Adrenal gland (tissue), 12 donors: Measurements from ENCODE around the gene CEACAM3. TPM values are rescaled to one million over a fixed set of nuclear protein-coding genes. Genes with fewer than 3 reads are reported as not detected.
A peak's percentile ranks its signal among the peaks of the same experiment; 100 is the strongest.

Source experiments
- DNase-seq, 7 donors: peaks; one replicate each; pipeline ENCODE4 v3.0.0-alpha.2; 2019 to 2020
- H3K27ac ChIP-seq, 5 donors: fragments of 200-600 bp; sonication (generic) in 4 of 5; 1 replicate in 3 of 5; 2 replicates in 2 of 5; pipeline versions ENCODE4 v1.5.1 to v1.8.0; 2016 to 2020; ENCODE audit warnings: mild to moderate bottlenecking in 1 of 5
- H3K27me3 ChIP-seq: fragments of 200-600 bp; 2 replicates; pipeline ENCODE4 v1.8.0; 2021
- H3K36me3 ChIP-seq, 2 donors: fragments of 200-600 bp; replicated peaks in 1 of 2; 1 replicate in 1 of 2; 2 replicates in 1 of 2; pipeline versions ENCODE4 v1.5.1 to v1.8.0; 2018 to 2022
- H3K4me1 ChIP-seq, 2 donors: fragments of 200-600 bp; replicated peaks in 1 of 2; 1 replicate in 1 of 2; 2 replicates in 1 of 2; pipeline versions ENCODE4 v1.5.1 to v1.8.0; 2018 to 2021
- H3K4me3 ChIP-seq, 4 donors: fragments of 200-600 bp; sonication (generic) in 3 of 4; one replicate each; pipeline ENCODE4 v1.5.1; 2016 to 2018
- H3K9me3 ChIP-seq, 3 donors: fragments of 200-600 bp; sonication (generic) in 1 of 3; replicated peaks in 1 of 3; 1 replicate in 2 of 3; 2 replicates in 1 of 3; pipeline versions ENCODE4 v1.5.1 to v1.8.0; 2016 to 2021
- CTCF ChIP-seq, 6 experiments: fragments of 450-650 bp in 4 of 6; fragments of 200-600 bp in 2 of 6; sonication (generic) in 1 of 6; IDR thresholded peaks; 1 replicate in 5 of 6; 2 replicates in 1 of 6; pipeline versions ENCODE4 v1.5.1 to v1.8.0; 2016 to 2021; ENCODE audit warnings: antibody characterized with exemption in 6 of 6, mild to moderate bottlenecking in 2 of 6, moderate library complexity in 1 of 6
- POLR2A ChIP-seq, 2 donors: fragments of 450-650 bp; IDR thresholded peaks; one replicate each; pipeline ENCODE4 v1.6.1; 2017; ENCODE audit warnings: antibody characterized with exemption in 2 of 2, mild to moderate bottlenecking in 2 of 2, moderate library complexity in 1 of 2
- WGBS, 4 donors: extraction: QIAGEN DNeasy Blood & Tissue Kit in 2 of 4; methylation state at CpG; one replicate each; pipeline versions ENCODE4 v1.1.5 to v1.1.7; 2013 to 2017; 5-methylcytosine and 5-hydroxymethylcytosine counted together
- intact Hi-C, 2 donors: fragments of 100-400 bp; cut with DNase I; formaldehyde crosslinking; loops; one replicate each; pipeline versions ENCODE4 v1.14.1 to v1.15.0; 2022 to 2023
- polyA plus RNA-seq, 3 donors: library from polyadenylated mRNA; stranded (reverse); fragments of 200-250 nt in 2 of 3; fragments of 350-450 nt in 1 of 3; fragmentation: Illumina TruSeq in 1 of 3; extraction: RNeasy Lipid Tissue Mini Kit (QIAGEN cat#74804) in 1 of 3; gene quantifications; one replicate each; pipeline ENCODE4 v1.2.3, GENCODE V29; 2013 to 2014
- total RNA-seq, 9 donors: library from RNA; depleted of rRNA in 4 of 9; stranded (reverse); fragments of >200 nt in 4 of 9; fragments of 120-200 nt in 1 of 9; fragmentation: NEBNext Ultra II Directional in 1 of 9; extraction: Animal tissue kit (Norgen Biotek cat#: 25700) in 1 of 9; gene quantifications; one replicate each; pipeline versions ENCODE4 v1.1.0 to v1.2.4, GENCODE V29; 2013 to 2023
- donor health status: healthy with polysubstance abuse.
- donor health status: Bipolar disorder and iron deficiency.
- donor health status: DM: yes; HTN: yes; CAD: no.
- donor health status: DM: no; HTN: no; CAD: no.
- donor health status: DM: no; HTN: no; CAD: no.
- donor health status: DM: yes; HTN: yes; CAD: no.

Gene CEACAM3
- total and polyA plus RNA-seq, 12 donors: 0.11 to 0.99 (median 0.32) TPM; not detected in 7

- Histone ChIP-seq H3K27ac (no peak overlapping the region), H3K27me3 (no peaks in the 10 kb centered on the region), H3K4me3 (no peak overlapping the region), H3K9me3 (no peaks in the 10 kb centered on the region), H3K4me1 (no peaks in the 10 kb centered on the region), H3K36me3 (no peaks in the 10 kb centered on the region)
- 4 to 9% (median 8%) methylated on average over 12 of the region's 12 CpGs for WGBS, 4 donors
- TF ChIP-seq POLR2A (IDR thresholded peaks at IDR 0.05) (no peak), CTCF (IDR thresholded peaks at IDR 0.05) (peak in 5 of 6 experiments; percentile 29 to 55 (median 41))
- intact Hi-C loops: no loop called here
- peak in 5 of 7 donors; percentile 20 to 54 (median 46) for DNase-seq
Measured at GRCh38 chr19:41753159-41753558, 43.2 kb upstream of the CEACAM3 start.

DNA sequence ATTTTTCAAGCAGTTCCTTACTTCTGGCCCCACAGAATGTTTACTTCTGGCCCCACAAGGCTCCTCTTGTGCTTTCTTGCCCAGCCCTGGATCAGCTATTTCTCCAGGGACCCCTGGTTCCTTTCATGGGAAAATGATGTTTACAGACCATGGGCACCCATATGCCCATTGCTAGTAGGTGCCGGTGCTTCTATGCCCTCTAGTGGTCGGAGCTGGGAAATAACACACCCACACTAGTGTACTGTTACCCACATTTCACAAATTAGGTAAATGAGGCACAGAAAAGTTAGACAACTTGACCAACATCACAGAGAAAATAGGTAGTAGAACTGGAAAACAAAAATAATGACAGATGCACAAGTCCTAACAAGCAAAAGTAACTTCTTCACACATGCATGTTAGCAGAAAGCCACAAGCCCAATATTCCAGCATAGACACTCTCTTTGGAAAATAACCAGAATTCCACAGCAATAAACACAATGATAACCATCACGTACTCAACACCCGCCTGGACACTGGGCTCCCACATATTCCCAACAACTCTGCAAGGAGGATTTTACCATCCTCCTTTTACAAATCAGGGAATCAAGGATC, 42.4 kb upstream of the CEACAM3 start:
- Histone ChIP-seq H3K9me3 (no peaks in the 10 kb centered on the region), H3K27ac (no peak overlapping the region), H3K4me3 (no peak overlapping the region), H3K4me1 (no peaks in the 10 kb centered on the region), H3K27me3 (no peaks in the 10 kb centered on the region), H3K36me3 (no peaks in the 10 kb centered on the region)
- peak; percentile 22 to 62 (median 42) for DNase-seq
- TF ChIP-seq CTCF (IDR thresholded peaks at IDR 0.05) (peak; percentile 38 to 61 (median 45)), POLR2A (IDR thresholded peaks at IDR 0.05) (no peak)
- intact Hi-C loops: no loop called here
- WGBS, 4 donors: 8 to 13% (median 11%) methylated on average over 4 of the region's 4 CpGs

DNA sequence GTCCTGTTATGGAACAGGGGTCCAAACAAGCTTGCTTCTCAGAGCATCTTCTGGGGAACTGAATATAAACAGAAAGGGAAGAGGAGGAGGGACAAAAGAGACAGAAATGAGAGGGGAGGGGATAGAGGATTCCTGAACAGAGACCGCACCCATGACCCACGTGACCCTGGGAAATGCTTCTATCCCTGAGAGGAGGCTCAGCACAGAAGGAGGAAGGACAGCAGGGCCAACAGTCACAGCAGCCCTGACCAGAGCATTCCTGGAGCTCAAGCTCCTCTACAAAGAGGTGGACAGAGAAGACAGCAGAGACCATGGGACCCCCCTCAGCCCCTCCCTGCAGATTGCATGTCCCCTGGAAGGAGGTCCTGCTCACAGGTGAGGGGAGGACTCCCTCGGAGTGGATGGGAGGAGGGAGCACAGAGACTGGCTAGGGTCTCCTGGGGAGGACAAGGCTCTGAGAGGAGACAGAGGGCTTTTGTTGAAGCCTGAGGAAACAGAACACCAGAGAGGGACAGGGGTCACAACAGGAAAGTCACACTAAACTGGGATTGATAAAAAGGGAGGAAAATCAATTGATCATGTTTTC, 41.0 kb upstream of the CEACAM3 start, which contains the start of gene CEACAM6:
Gene CEACAM6, plus strand, starts transcription at position 203 of the 586 bp plus-strand sequence. Its CDS starts 109 bp downstream, at position 312.
- Histone ChIP-seq H3K27ac (no peak within 1 kb of the TSS), H3K9me3 (no peaks in the 10 kb centered on the region), H3K36me3 (no peaks in the 10 kb centered on the region), H3K4me3 (no peak within 1 kb of the TSS), H3K4me1 (no peaks in the 10 kb centered on the region), H3K27me3 (no peaks in the 10 kb centered on the region)
- WGBS, 4 donors: 34 to 47% (median 39%) methylated on average over 3 of the region's 3 CpGs
- intact Hi-C loops: no loop called here
- no peak for DNase-seq
- TF ChIP-seq CTCF (IDR thresholded peaks at IDR 0.05) (no peak), POLR2A (IDR thresholded peaks at IDR 0.05) (no peak)

DNA sequence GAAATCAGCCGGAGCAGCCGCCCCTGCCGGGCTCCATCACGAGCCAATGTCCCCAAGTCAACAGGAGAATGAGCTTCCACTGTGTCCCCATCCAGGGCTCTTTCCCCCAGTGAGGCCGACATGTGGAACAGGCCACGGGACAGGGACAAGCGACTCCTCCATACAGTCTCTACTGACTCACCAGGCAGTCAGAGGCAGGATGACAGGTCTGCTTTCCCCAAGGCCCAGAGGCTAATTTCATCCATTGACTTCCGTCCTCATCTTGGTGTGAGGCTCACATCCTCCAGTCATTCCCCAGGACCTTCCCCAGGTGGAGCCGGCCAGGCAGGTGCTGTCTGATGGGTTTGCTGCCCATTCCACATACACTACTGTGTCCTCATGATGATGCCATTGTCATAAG, 37.5 kb upstream of the CEACAM3 start:
- TF ChIP-seq POLR2A (IDR thresholded peaks at IDR 0.05) (no peak), CTCF (IDR thresholded peaks at IDR 0.05) (no peak)
- no peak overlapping the region for H3K27ac ChIP-seq
- intact Hi-C loops: no loop called here
- no peaks in the 10 kb centered on the region for H3K4me1 ChIP-seq
- no peaks in the 10 kb centered on the region for H3K9me3 ChIP-seq
- no peaks in the 10 kb centered on the region for H3K27me3 ChIP-seq
- DNase-seq: no peak
- no peak overlapping the region for H3K4me3 ChIP-seq
- 80 to 89% (median 85%) methylated on average over 6 to 9 of the region's 9 CpGs for WGBS, 4 donors
- no peaks in the 10 kb centered on the region for H3K36me3 ChIP-seq
